GM18867 (cell line): ENCODE measurements around the gene G6PD.
"Not testable (repeated sequence)": the region's sequence is repeated elsewhere in the genome, so short reads cannot be mapped to it uniquely, and the experiment has no call there.

Experiments
- ATAC-seq: cut with Tn5 transposase; IDR thresholded peaks from one replicate; pipeline ENCODE4 v1.9.1; 2021; ENCODE audit warnings: mild to moderate bottlenecking, moderate library complexity; ENCODE audit not compliant: unreplicated experiment

G6PD gene

DNA sequence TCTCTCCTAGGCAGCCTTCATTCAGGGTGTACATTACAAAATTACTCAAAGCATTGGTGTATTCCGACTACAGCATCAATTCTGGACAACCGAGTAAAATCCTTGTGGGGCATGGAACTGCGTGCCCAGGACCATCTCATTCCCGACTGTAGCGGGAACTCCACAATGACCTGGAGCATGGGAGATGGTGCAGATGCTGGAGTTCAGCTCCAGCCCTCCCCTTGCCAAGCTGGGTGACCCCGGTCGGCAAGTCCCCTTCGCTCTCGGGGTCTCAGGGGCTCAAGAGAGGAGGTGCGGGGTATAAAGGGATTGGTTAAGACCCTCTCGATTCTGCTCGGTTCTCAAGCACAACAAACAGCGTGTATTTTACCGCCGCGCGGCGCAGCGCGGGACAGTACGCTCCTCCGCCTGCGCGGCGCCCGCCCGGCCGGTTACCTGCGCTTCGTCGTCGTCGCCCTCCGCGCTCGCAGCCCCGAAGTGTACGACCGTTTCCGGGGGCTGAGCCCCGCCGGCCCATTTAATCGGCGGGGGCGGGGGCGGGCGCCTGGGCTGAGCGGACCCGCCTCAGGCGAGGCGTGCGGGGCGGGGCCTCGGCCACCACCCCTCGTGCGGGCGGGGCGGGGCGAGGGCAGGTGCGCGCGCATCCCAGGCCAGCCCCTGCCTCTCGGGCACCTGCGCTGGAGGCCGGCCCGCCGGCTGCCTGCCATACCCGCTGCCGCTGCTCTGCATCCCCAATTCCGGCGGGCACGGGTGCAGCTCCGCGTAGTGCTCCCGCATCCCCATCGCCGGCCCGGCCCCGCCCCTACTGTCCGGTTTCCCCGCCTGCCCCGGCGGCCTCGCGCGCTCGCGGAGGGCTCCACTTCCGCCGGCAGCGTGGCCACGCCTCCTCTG lies at the start of gene G6PD:
TSS of gene G6PD (minus strand) at position 493 of the 891 bp plus-strand sequence. CDS start 691 bp downstream, outside the sequence.
- peak; percentile 42 for ATAC-seq

DNA sequence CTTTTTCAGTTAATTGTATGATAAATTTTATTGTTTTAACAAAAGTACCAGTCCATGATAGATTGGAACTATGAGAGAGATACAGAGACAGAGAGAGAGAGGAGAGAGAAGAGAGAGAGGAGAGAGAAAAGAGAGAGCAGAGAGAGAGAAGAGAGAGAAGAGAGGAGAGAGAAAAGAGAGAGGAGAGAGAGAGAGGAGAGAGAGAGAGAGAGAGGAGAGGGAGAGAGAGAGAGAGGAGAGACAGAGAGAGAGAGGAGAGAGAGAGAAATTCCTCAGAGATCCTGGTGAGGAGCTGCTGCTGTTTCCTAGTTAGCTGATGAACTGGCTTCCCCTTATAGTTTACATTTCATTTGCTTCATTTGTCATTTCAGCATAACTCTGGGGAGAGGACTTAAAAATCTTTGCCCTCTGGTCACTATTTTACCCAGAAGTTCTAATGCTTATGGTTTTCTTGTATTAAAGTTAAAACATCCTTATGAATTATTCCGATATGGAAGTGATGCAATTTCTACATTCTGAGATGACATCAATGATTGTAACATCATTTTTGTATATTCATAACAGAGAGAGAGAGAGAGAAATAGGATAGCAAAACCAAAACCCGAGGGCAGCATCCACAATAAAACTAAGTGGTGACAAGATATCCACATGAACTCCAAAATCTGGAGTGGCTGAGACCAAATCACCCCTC lies 49.1 kb upstream of the G6PD start:
- no peak for ATAC-seq

DNA sequence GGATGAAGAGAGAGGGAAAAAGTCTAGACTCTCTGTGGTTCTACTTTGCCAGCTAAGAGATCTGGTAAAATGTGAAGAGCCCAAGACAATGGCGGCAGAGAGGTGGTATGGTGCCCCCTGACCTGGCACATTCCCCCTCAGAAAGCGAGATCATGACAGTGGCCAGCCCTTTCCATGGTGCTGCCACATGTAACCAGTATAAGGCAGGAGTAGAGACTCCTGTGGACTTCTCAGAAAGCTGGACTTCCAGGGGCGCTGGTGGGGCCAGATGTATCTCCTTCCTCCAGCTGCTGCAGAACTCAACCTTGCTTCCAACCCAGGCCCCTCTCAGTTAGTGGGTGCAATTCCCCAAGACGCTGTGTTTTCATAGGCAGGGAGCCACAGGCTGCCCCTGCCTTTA lies 47.8 kb upstream of the G6PD start:
- no peak for ATAC-seq

DNA sequence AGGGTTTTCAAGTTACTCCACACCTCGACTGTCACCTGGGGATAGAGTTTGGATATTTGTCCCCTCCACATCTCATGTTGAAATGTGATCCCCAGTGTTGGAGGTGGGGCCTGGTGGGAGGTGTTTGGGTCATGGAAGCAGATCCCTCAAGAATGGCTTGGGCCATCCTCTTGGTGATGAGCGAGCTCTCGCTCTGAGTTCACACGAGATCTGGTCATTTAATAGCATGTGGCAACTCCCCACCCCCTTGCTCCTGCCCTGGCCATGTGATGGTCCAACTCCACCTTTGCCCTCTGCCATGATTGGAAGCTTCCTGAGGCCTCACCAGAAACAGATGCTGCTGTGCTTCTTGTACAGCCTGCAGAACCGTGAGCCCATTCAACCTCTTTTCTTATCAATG lies 46.6 kb upstream of the G6PD start:
- no peak for ATAC-seq

DNA sequence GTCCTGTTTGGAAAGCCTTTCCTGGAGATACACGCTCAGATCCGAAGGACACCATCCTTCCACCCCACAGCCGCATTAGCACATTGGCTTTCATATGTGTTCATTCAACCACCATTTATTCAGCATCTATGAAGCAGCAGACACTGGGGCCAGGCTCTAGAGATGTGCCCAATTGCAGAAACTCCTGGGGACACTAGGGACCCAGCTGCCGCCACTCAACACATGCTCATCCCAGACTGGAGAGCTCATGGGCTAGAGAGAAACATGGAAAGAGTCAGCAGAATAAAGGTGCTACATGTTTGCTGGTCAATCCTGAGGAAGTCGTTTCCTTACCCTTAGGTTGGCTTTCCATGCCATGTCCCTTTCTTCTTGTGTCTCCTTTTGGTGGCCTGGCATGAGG lies 45.9 kb upstream of the G6PD start:
- ATAC-seq: no peak

DNA sequence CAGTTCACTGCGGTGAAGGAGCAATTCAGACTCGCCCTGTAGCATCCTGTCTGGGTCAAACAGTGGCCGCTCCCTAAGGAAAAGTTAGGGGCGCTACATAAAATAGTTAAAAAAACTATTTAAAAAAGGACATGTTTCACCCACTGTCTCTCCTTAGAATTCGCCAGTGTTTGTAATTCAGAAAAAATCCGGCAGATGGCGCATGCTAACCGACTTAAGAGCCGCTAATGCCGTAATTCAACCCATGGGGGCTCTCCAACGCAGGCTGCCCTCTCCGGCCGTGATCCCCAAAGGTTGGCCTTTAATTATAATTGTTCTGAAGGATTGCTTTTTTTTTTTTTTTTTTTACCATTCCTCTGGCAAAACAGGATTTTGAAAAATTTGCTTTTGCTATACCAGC lies 43.8 kb upstream of the G6PD start:
- not testable (repeated sequence) for ATAC-seq

DNA sequence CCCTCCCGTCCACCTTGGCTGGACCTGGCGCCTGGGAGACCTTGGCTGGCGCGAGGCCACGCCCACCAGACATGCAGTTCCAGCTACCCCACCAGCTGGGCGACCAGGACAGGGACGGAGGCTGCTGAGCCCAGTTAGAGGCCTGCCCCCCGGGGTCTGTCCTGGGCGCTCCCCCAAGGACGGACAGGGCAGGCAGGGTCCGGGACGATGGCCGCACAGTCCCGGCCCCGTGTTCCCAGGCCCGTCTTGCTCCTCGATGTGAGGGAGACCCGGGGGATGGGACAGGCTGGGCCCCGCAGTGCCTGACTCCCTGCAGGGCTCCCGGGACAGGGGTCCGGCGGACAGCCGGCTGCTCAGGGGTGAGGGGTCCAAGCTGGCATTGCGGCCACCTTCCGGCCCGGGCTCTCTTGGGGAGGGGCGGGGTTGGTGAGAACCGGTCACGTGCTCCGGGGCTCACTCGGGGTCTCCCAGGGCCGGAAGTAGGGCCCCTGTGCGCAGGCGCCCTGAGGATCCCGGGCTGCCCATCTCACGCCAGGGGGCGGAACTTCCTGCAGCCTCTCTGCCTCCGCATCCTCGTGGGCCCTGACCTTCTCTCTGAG lies 38.0 kb upstream of the G6PD start, which contains the start of gene CTAG1A:
TSS of gene CTAG1A (plus strand) at position 549 of the 599 bp plus-strand sequence. CDS start 74 bp downstream, outside the sequence.
- not testable (repeated sequence) for ATAC-seq

DNA sequence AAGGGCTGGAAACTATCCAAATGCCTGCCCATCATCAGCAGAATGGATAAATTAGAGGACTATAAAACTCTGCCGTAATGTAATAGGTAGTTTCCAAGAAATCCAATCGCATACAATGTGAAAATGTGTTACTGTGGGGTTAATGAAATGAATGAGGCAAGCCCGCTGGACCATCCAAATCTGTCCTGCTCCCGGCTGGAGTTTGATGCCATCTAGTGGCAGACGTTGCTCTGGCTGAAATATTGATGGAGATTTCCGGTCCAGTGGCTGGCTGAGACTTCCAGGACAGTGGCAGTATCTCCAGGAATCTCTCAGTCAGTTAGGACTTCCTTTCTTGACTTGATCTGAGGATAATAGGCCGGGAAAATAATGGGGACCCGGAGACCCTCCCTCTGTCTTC lies 36.3 kb upstream of the G6PD start:
- not testable (repeated sequence) for ATAC-seq

DNA sequence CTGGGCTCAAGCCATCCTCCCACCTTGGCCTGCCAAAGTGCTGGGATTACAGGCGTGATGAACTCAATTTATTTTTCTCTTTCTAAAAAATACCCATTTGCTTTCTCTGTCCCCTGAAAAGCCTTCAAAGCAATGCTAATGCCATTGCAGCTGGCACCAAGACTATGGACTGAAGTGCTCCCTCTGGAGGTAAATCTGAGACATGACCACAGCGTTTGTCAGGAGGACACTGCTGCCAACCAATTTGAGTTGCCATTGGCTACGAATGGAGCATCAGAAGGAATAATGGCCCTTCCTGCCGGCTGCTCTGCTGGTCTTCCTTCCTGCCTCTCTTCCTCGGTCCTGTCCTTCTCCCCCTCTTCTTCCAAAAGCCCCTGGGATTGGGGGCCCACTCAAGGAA lies 28.4 kb upstream of the G6PD start:
- ATAC-seq: peak; percentile 48

DNA sequence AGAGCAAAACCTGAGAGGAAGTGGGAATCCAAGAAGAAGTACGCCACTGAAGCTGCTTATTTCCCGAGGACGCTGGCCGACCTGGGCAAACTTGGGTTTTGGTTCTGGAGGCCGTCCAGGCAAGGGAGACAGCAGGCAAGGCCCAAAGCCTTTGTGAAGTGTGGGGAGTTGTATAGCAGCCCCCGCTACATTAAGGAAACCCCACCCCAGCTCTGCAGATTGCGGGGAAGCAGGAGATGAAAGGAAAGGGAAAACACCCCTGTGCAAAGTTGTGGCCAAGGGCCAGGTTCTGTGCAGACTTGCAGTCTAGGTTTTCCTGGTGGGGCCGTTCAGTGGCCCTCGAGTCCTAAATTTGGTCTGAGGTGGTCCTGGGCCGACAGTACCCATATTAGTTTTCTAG lies 26.4 kb upstream of the G6PD start:
- not testable (repeated sequence) for ATAC-seq

DNA sequence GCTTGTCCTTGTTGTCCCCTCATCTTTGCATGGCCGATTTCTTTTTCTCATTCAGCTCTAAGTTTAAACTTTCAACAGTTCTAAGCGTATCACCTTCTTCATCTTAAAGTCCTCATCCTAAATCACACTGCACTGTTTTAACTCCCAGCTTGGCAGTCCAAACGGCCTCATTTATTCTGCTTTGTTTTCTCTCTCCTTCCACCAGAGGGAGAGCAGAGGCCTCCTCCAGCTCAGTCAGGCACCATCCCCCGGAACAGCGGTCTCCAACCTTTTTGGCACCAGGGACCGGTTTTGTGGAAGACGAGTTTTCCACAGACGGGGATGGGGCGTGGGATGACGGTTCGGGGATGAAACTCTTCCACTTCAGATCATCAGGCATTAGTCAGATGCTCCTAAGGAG lies 23.7 kb upstream of the G6PD start:
- ATAC-seq: not testable (repeated sequence)

DNA sequence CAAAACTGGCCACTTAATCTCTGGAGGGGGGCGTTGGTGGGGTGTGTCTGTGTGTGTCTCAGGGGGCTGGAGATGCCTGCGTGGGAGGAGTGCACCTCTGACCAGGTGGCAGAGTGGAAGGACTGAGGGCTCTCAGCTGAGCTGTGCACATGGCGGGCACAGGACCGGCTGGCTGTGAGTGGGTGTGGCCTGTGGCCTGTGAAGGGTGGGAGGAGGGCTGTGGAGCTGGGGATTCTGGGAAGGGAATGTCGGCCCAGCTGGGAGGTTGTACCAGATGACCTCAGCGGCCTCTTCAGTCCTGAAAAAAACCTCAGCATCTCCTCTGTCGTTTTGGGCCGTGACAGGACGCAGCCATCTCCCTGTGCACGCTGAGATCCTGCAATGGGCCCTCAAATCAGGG lies 15.6 kb upstream of the G6PD start:
- ATAC-seq: not testable (repeated sequence)

DNA sequence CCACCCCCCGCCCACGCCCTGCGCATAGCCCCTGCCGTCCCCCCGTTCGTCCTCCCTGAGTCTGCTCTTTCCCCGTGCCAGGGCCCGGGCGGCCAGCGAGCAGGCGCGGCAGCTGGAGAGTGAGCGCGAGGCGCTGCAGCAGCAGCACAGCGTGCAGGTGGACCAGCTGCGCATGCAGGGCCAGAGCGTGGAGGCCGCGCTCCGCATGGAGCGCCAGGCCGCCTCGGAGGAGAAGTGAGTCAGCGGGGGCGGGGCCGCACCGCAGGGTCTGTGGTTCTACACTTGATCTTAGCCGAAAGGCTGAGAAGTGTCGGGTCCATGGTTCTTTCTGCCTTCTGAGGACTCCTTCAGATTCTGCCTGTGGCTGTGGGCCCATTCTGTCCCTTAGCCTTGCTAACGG lies 13.7 kb upstream of the G6PD start:
- not testable (repeated sequence) for ATAC-seq

DNA sequence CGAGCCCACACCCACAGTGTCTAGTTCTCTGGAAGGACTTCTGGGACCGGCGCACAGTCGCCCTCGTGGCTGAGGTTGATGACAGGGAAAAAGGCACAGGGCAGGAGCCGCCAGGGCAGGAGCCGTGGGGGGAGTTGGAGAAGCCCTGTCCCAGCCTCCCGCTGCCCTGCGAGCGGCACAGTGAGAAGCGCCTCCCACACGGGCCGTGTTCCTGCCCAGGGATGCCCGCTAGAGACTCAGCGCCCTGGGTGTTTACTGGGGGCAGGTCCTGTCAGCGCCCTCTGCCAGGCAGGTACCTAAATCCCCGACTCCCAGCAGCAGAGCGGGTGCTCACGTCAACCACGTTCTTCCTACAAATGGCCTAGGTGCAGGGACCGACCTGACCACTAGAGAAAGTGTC lies 12.2 kb upstream of the G6PD start:
- ATAC-seq: not testable (repeated sequence)

DNA sequence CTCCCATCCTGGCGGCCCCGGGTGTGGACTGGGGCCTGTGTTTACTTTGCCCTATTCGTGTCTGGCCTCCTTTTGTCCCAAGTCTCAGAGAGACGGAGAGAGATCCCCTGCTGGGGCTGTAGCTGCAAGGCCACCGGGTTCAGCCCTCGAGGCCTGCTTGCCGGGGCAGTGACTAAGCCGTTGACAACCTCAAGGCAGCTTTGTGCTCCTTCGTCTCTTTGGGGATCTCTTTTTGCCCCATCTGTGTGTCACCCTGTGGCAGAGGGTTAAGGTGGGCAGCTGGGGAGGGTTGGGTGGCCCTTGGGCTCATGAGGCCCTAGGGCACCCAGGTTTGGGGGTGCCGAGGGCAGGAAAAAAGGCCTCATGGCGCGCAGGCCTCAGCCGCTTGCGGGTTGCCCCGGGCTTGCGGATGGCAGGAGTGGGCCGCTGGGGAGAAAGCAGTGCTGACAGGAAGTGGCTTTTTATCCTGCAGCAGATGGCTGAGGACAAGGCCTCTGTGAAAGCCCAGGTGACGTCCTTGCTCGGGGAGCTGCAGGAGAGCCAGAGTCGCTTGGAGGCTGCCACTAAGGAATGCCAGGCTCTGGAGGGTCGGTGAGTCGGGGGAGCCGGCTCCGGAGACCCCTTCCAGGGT lies 11.5 kb upstream of the G6PD start:
- ATAC-seq: not testable (repeated sequence)

DNA sequence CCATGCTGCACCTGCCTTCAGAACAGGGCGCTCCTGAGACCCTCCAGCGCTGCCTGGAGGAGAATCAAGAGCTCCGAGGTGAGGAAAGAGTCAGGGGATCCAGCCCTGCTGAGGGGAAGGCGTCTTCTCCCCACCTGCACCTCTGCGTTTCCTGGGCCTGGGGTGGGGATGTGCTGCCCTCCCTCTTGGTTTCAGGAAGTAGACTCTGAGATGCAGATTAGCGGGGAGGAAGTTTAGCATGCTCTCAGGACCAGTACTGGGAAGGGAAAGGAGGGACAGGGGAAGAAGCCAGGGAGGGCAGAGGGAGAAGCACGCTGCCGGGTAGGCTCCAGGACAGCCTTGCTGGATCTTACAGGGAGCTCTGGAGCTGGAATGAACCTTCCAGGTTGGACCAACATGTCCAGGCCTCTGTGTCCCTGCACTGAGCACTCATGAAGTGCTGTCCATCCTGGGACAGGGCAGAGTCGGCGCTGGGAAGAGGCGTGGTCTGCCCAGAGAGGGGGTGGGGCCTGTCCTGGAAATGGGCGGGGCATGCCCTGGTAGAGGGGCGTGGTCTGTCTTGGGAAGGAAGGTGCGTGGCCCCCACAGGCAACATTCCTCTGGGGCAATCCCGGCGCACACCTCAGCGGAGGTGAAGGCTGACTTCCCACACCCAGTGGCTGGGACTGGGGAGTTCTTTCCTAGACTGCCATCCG lies 5.6 kb upstream of the G6PD start:
- ATAC-seq: not testable (repeated sequence)

DNA sequence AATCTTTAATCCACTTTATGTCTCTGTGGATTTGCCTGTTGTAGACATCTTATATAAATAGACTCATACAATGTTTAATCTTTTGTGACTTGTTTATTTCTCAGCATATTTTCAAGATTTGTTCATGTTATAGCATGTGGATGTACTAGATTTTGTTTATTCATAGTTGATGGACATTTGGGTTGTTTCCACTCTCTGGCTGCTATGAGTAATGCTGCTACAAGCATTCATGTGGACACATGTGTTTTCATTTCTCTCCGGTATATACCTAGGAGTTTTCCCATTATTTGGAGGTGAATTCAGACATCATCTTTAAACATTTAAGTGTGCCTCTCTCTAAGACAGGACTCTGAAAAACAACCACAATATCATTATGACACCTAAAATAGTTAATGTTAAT lies 3.1 kb upstream of the G6PD start:
- ATAC-seq: no peak

DNA sequence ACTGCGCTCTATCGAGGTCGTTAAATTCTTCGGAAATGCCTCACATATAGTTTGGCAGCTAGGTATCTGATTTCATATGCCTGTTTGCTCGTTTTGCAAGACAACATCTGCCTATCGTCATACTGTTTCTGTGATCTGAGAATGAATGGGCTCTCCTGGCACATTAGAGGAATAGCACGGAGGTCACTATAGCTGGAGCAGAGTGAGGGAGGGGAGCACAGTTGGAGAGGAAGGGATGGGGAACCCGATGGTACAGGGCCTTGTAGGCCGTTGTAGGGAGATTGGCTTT lies 1.3 kb upstream of the G6PD start:
- no peak for ATAC-seq

DNA sequence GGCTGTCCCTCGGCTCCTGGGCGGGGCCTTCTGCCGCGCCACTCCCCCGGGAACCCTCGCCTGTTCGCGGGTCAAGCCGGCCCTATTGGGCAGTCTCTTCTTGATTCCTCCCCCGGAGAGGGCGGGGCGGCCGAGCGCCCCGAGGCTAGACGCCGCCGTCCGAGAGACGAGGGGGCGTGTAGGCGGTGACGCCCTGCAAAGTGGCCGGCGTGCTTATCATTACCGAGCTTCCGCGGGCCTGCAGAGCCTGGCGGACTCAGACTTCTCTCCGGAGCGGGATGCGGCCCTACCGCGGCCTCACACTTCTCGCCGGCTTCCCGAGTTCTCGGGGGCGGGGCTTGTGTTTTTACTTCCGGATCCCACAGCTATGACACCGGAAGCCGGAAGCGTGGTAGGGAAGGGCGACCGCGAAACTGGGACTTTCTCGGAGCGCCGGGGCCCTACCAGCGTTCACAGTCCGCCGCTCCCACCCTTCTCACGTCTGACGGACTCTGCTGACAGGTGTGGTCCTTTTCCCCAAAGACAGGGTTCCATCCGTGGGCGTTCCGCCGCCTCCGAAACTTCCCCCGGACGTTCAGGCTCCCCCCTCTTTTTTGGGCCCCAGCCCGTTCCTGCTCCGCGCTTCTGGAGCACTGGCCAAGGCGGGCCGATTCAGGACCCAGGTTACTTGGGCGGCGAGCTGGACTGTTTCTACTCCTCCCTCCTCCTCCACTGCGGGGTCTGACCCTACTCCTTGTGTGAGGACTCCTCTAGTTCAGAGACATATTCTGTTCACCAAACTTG lies 790 bp upstream of the G6PD start, which contains the start of gene IKBKG:
TSS of gene IKBKG (plus strand) at position 376 of the 783 bp plus-strand sequence. CDS start 4,383 bp downstream, outside the sequence.
- peak; percentile 78 for ATAC-seq
